Kidney capillary endothelial cell (primary cell): ENCODE data around the gene KCTD11.

Experiments
- DNase-seq: peaks from one replicate; pipeline ENCODE4 v3.0.0-alpha.2; 2018; ENCODE audit warnings: low spot score

KCTD11 gene

GRCh38 chr17:7380321-7380720 is 28.4 kb downstream of the KCTD11 start:
- DNase-seq = no peak

GRCh38 chr17:7380855-7381683 is 29.1 kb downstream of the KCTD11 start, which contains the start of gene TNK1:
Gene TNK1, plus strand, starts transcription at chr17:7381089. Its CDS starts 1,838 bp downstream, at chr17:7382927.
- DNase-seq = no peak

- no peak for DNase-seq
Measured at GRCh38 chr17:7382901-7383300, 30.9 kb downstream of the KCTD11 start.

GRCh38 chr17:7383371-7383741 is 31.4 kb downstream of the KCTD11 start:
- DNase-seq = no peak

- no peak for DNase-seq
Measured at GRCh38 chr17:7383742-7384488, 32.0 kb downstream of the KCTD11 start.

- DNase-seq = no peak
Measured at GRCh38 chr17:7384489-7385081, 32.6 kb downstream of the KCTD11 start.

- DNase-seq = no peak
Measured at GRCh38 chr17:7388856-7389255, 36.9 kb downstream of the KCTD11 start.

GRCh38 chr17:7389924-7390910 is 38.3 kb downstream of the KCTD11 start:
- no peak for DNase-seq

GRCh38 chr17:7391307-7391706 is 39.3 kb downstream of the KCTD11 start:
- no peak for DNase-seq

- DNase-seq = no peak
Measured at GRCh38 chr17:7392696-7393612, 41.0 kb downstream of the KCTD11 start.

- no peak for DNase-seq
Measured at GRCh38 chr17:7393613-7394451, 41.9 kb downstream of the KCTD11 start.

GRCh38 chr17:7394452-7395191 is 42.7 kb downstream of the KCTD11 start, which contains the start of gene PLSCR3:
Gene PLSCR3, minus strand, starts transcription at chr17:7394525. Its CDS starts 415 bp downstream, at chr17:7394110.
- DNase-seq = peak; percentile 77

GRCh38 chr17:7396147-7396546 is 44.2 kb downstream of the KCTD11 start:
- DNase-seq = no peak

GRCh38 chr17:7398612-7399011 is 46.6 kb downstream of the KCTD11 start:
- DNase-seq = no peak

- DNase-seq = peak; percentile 32
Measured at GRCh38 chr17:7403043-7403726, 51.2 kb downstream of the KCTD11 start.

GRCh38 chr17:7403727-7403976 is 51.7 kb downstream of the KCTD11 start:
- DNase-seq = peak; percentile 48

GRCh38 chr17:7403977-7404736 is 52.2 kb downstream of the KCTD11 start, which contains the start of gene TMEM256:
Gene TMEM256, minus strand, starts transcription at chr17:7404097. Its CDS starts 13 bp downstream, at chr17:7404084.
- peak; percentile 99 for DNase-seq
